ENCODE results near the gene CYCS.
A peak's percentile ranks its signal among the peaks of the same experiment; 100 is the strongest.
"Not testable (repeated sequence)": the region's sequence is repeated elsewhere in the genome, so short reads cannot be mapped to it uniquely, and the experiment has no call there.

CYCS gene

GRCh38 chr7:25118048-25118753 lies 6.9 kb downstream of the CYCS start:
- DNase-seq = no peak

GRCh38 chr7:25117226-25118047 lies 7.6 kb downstream of the CYCS start:
- DNase-seq = no peak

- no peak for DNase-seq
These were observed 8.4 kb downstream of the CYCS start for GRCh38 chr7:25116621-25117020.

- DNase-seq = not testable (repeated sequence)
These were observed 14.5 kb downstream of the CYCS start for GRCh38 chr7:25110514-25110913.

GRCh38 chr7:25109276-25109675 lies 15.8 kb downstream of the CYCS start:
- no peak for DNase-seq

- DNase-seq = no peak
These were observed 19.1 kb downstream of the CYCS start for GRCh38 chr7:25105911-25106310.

- DNase-seq = no peak
These were observed 21.3 kb downstream of the CYCS start for GRCh38 chr7:25103773-25104172.

- DNase-seq = no peak
These were observed 23.2 kb downstream of the CYCS start for GRCh38 chr7:25101817-25102216.

- peak; percentile 67 for DNase-seq
These were observed 26.7 kb downstream of the CYCS start for GRCh38 chr7:25098096-25099046.

- no peak for DNase-seq
These were observed 29.3 kb downstream of the CYCS start for GRCh38 chr7:25095516-25096345.

GRCh38 chr7:25093268-25093826 lies 31.7 kb downstream of the CYCS start:
- DNase-seq = peak; percentile 89

GRCh38 chr7:25091779-25092178 lies 33.3 kb downstream of the CYCS start:
- no peak for DNase-seq

GRCh38 chr7:25091176-25091575 lies 33.9 kb downstream of the CYCS start:
- no peak for DNase-seq

- no peak for DNase-seq
These were observed 34.7 kb downstream of the CYCS start for GRCh38 chr7:25090374-25090773.

GRCh38 chr7:25087855-25088254 lies 37.2 kb downstream of the CYCS start:
- DNase-seq = no peak

- DNase-seq = no peak
These were observed 40.2 kb downstream of the CYCS start for GRCh38 chr7:25084821-25085220.

GRCh38 chr7:25083201-25083600 lies 41.9 kb downstream of the CYCS start:
- DNase-seq = no peak

- not testable (repeated sequence) for DNase-seq
These were observed 43.0 kb downstream of the CYCS start for GRCh38 chr7:25082041-25082440.

- no peak for DNase-seq
These were observed 48.0 kb downstream of the CYCS start for GRCh38 chr7:25077096-25077495.

- peak; percentile 62 for DNase-seq
These were observed 49.6 kb downstream of the CYCS start for GRCh38 chr7:25075459-25075858.

- DNase-seq = no peak
These were observed 51.6 kb downstream of the CYCS start for GRCh38 chr7:25073451-25073850.

Measured in stimulated activated CD4-positive, alpha-beta T cell treated with anti-CD3 and anti-CD28 coated beads, Interleukin-15, amount 100 ng/mL, for 24 hours (primary cell).